ENCODE data around the gene PARS2.

Gene PARS2

GRCh38 chr1:54807756-54808155 lies 43.4 kb upstream of the PARS2 start:
- H3K27ac ChIP-seq (ENCODE audit: low read length), result no peak overlapping the region
- H3K4me3 ChIP-seq (ENCODE audit: low read depth in 1 of 2, low read length in 2 of 2), result no peak overlapping the region

GRCh38 chr1:54806931-54807611 lies 42.7 kb upstream of the PARS2 start:
- H3K4me1 ChIP-seq (ENCODE audit: control insufficient read depth in 1 of 2, insufficient read depth in 2 of 2, low read length in 2 of 2), result no peaks in the 10 kb centered on the region
- no peaks in the 10 kb centered on the region for H3K27me3 ChIP-seq (ENCODE audit: low read depth, low read length)
- no peaks in the 10 kb centered on the region for H3K9me3 ChIP-seq (ENCODE audit: control insufficient read depth in 1 of 2, low read length in 2 of 2)
- no peak overlapping the region for H3K4me3 ChIP-seq (ENCODE audit: low read depth in 1 of 2, low read length in 2 of 2)
- H3K36me3 ChIP-seq (ENCODE audit: control insufficient read depth in 1 of 2, insufficient read depth in 2 of 2, low read length in 2 of 2), result no peaks in the 10 kb centered on the region
- no peak overlapping the region for H3K27ac ChIP-seq (ENCODE audit: low read length)

More at GRCh38 chr1:54807756-54808155, 43.4 kb upstream of the PARS2 start:
- Histone ChIP-seq H3K9me3 (ENCODE audit: control insufficient read depth in 1 of 2, low read length in 2 of 2) (no peaks in the 10 kb centered on the region), H3K27me3 (ENCODE audit: low read depth, low read length) (no peaks in the 10 kb centered on the region), H3K4me1 (ENCODE audit: control insufficient read depth in 1 of 2, insufficient read depth in 2 of 2, low read length in 2 of 2) (no peaks in the 10 kb centered on the region), H3K36me3 (ENCODE audit: control insufficient read depth in 1 of 2, insufficient read depth in 2 of 2, low read length in 2 of 2) (no peaks in the 10 kb centered on the region)

- H3K27ac ChIP-seq (ENCODE audit: low read length), result no peak overlapping the region
- no peaks in the 10 kb centered on the region for H3K36me3 ChIP-seq (ENCODE audit: control insufficient read depth in 1 of 2, insufficient read depth in 2 of 2, low read length in 2 of 2)
- peaks cover 0 to 8% of the 10 kb centered on the region in 2 donors for H3K4me1 ChIP-seq (ENCODE audit: control insufficient read depth in 1 of 2, insufficient read depth in 2 of 2, low read length in 2 of 2)
- peaks cover 5% of the 10 kb centered on the region for H3K27me3 ChIP-seq (ENCODE audit: low read depth, low read length)
- H3K4me3 ChIP-seq (ENCODE audit: low read depth in 1 of 2, low read length in 2 of 2), result no peak overlapping the region
- no peaks in the 10 kb centered on the region for H3K9me3 ChIP-seq (ENCODE audit: control insufficient read depth in 1 of 2, low read length in 2 of 2)
Measured at GRCh38 chr1:54805981-54806381, 41.7 kb upstream of the PARS2 start.

GRCh38 chr1:54805466-54805865 lies 41.1 kb upstream of the PARS2 start:
- no peak overlapping the region for H3K27ac ChIP-seq (ENCODE audit: low read length)
- no peak overlapping the region for H3K4me3 ChIP-seq (ENCODE audit: low read depth in 1 of 2, low read length in 2 of 2)
- H3K36me3 ChIP-seq (ENCODE audit: control insufficient read depth in 1 of 2, insufficient read depth in 2 of 2, low read length in 2 of 2), result no peaks in the 10 kb centered on the region
- H3K9me3 ChIP-seq (ENCODE audit: control insufficient read depth in 1 of 2, low read length in 2 of 2), result no peaks in the 10 kb centered on the region
- peaks cover 0 to 13% of the 10 kb centered on the region in 2 donors for H3K4me1 ChIP-seq (ENCODE audit: control insufficient read depth in 1 of 2, insufficient read depth in 2 of 2, low read length in 2 of 2)
- peaks cover 5% of the 10 kb centered on the region for H3K27me3 ChIP-seq (ENCODE audit: low read depth, low read length)

GRCh38 chr1:54804471-54805132 lies 40.3 kb upstream of the PARS2 start:
- H3K4me1 ChIP-seq (ENCODE audit: control insufficient read depth in 1 of 2, insufficient read depth in 2 of 2, low read length in 2 of 2), result peaks cover 0 to 16% of the 10 kb centered on the region in 2 donors
- no peaks in the 10 kb centered on the region for H3K9me3 ChIP-seq (ENCODE audit: control insufficient read depth in 1 of 2, low read length in 2 of 2)
- H3K27ac ChIP-seq (ENCODE audit: low read length), result no peak overlapping the region
- H3K4me3 ChIP-seq (ENCODE audit: low read depth in 1 of 2, low read length in 2 of 2), result no peak overlapping the region
- H3K36me3 ChIP-seq (ENCODE audit: control insufficient read depth in 1 of 2, insufficient read depth in 2 of 2, low read length in 2 of 2), result no peaks in the 10 kb centered on the region
- peaks cover 5% of the 10 kb centered on the region for H3K27me3 ChIP-seq (ENCODE audit: low read depth, low read length)

- no peak overlapping the region for H3K4me3 ChIP-seq (ENCODE audit: low read depth in 1 of 2, low read length in 2 of 2)
- peaks cover 0 to 16% of the 10 kb centered on the region in 2 donors for H3K4me1 ChIP-seq (ENCODE audit: control insufficient read depth in 1 of 2, insufficient read depth in 2 of 2, low read length in 2 of 2)
- H3K9me3 ChIP-seq (ENCODE audit: control insufficient read depth in 1 of 2, low read length in 2 of 2), result no peaks in the 10 kb centered on the region
- no peak overlapping the region for H3K27ac ChIP-seq (ENCODE audit: low read length)
- H3K27me3 ChIP-seq (ENCODE audit: low read depth, low read length), result peaks cover 5% of the 10 kb centered on the region
- no peaks in the 10 kb centered on the region for H3K36me3 ChIP-seq (ENCODE audit: control insufficient read depth in 1 of 2, insufficient read depth in 2 of 2, low read length in 2 of 2)
Measured at GRCh38 chr1:54803761-54804470, 39.6 kb upstream of the PARS2 start.

GRCh38 chr1:54800899-54801759 lies 36.8 kb upstream of the PARS2 start, which contains the start of gene TTC22:
Gene TTC22, minus strand, starts transcription at chr1:54801323. Its CDS starts 160 bp downstream, at chr1:54801163.
- H3K4me3 ChIP-seq (ENCODE audit: low read depth in 1 of 2, low read length in 2 of 2), result peak within 1 kb of the TSS; percentile 59 to 66
- peaks cover 0 to 16% of the 10 kb centered on the region in 2 donors for H3K4me1 ChIP-seq (ENCODE audit: control insufficient read depth in 1 of 2, insufficient read depth in 2 of 2, low read length in 2 of 2)
- H3K27me3 ChIP-seq (ENCODE audit: low read depth, low read length), result peaks cover 5% of the 10 kb centered on the region
- H3K9me3 ChIP-seq (ENCODE audit: control insufficient read depth in 1 of 2, low read length in 2 of 2), result no peaks in the 10 kb centered on the region
- no peak within 1 kb of the TSS for H3K27ac ChIP-seq (ENCODE audit: low read length)
- no peaks in the 10 kb centered on the region for H3K36me3 ChIP-seq (ENCODE audit: control insufficient read depth in 1 of 2, insufficient read depth in 2 of 2, low read length in 2 of 2)

GRCh38 chr1:54800041-54800898 lies 35.9 kb upstream of the PARS2 start:
- Histone ChIP-seq H3K27ac (ENCODE audit: low read length) (no peak overlapping the region), H3K36me3 (ENCODE audit: control insufficient read depth in 1 of 2, insufficient read depth in 2 of 2, low read length in 2 of 2) (no peaks in the 10 kb centered on the region), H3K9me3 (ENCODE audit: control insufficient read depth in 1 of 2, low read length in 2 of 2) (no peaks in the 10 kb centered on the region), H3K27me3 (ENCODE audit: low read depth, low read length) (peaks cover 5% of the 10 kb centered on the region), H3K4me1 (ENCODE audit: control insufficient read depth in 1 of 2, insufficient read depth in 2 of 2, low read length in 2 of 2) (peaks cover 0 to 16% of the 10 kb centered on the region in 2 donors), H3K4me3 (ENCODE audit: low read depth in 1 of 2, low read length in 2 of 2) (peak overlapping the region; percentile 59 to 66)

- no peak overlapping the region for H3K27ac ChIP-seq (ENCODE audit: low read length)
- peaks cover 0 to 16% of the 10 kb centered on the region in 2 donors for H3K4me1 ChIP-seq (ENCODE audit: control insufficient read depth in 1 of 2, insufficient read depth in 2 of 2, low read length in 2 of 2)
- no peak overlapping the region for H3K4me3 ChIP-seq (ENCODE audit: low read depth in 1 of 2, low read length in 2 of 2)
- H3K36me3 ChIP-seq (ENCODE audit: control insufficient read depth in 1 of 2, insufficient read depth in 2 of 2, low read length in 2 of 2), result no peaks in the 10 kb centered on the region
- peaks cover 5% of the 10 kb centered on the region for H3K27me3 ChIP-seq (ENCODE audit: low read depth, low read length)
- H3K9me3 ChIP-seq (ENCODE audit: control insufficient read depth in 1 of 2, low read length in 2 of 2), result no peaks in the 10 kb centered on the region
Measured at GRCh38 chr1:54798769-54799641, 34.7 kb upstream of the PARS2 start.

Data from muscle layer of duodenum (tissue), 2 donors.